HG02840 (cell line): ENCODE data around the gene VAPB.

Experiments used
- ATAC-seq: cut with Tn5 transposase; IDR thresholded peaks from one replicate; pipeline ENCODE4 v1.9.1; 2021; ENCODE audit warnings: mild to moderate bottlenecking, moderate library complexity, moderate number of reproducible peaks; ENCODE audit not compliant: unreplicated experiment, low FRiP score

The VAPB gene

DNA sequence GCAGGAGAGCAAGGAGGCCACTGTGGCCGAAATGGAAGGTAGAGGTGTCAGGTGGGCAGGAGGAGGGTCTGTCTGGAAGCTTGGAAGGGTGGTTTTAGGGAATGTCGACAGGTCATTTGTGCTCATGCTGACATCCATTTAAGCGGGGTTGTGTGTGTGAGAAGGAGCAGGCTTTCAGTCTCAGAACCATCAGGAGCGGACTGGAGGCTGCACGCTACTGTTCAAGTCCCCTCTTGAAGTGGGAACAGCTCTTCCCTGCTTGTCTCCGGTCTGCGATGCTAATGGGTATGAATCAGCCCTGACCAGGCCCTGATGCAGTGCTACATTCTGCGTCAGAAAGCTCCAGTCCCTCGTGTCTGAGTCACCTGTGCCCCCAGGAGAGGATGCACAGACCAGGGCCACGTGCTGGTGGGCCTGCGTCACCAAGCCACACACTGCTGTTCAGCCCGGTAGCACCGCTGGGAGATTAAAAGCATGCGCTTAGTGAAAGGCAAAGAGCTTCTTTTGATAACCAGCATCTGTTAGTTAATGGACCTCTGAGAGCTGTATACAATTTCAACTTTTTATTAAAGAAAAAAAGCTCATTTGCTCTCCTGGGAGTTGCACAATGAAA lies 68.2 kb downstream of the VAPB start:
- ATAC-seq: no peak

DNA sequence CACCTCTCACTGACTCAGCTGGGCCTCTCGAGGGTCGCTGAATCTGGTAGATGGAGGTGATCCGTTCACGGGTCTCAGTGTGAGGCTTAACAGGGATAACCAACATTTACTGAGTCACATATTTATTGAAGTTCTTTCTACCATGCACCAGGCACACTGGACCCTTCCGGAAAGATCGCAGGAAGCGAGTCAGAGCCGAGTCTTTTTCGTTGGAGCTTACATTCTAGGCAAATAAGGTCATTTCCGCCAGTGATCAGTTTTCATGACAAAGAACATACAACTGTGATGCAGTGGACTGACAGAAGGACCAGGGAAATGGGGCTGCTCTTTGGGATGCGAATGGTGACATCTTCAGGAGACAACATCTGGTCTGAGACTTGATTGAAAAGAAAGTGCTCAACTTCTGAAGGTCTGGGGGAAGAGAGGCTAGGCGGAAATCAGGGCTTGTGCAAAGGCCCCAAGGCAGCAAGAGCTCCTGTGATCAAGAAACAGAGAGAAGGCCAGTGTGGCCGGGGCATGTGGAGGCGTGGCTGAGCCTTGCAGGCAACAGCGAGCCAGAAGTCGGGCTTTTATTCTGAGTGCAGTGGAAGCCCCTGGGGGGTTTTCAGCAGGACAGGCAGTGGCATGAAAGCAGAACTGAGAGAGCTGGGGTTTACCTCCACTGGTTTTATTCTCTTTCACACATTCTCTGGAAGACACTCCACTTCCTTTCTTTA lies 69.5 kb downstream of the VAPB start:
- peak; percentile 89 for ATAC-seq

GRCh38 chr20:58459058-58459750 lies 70.2 kb downstream of the VAPB start:
- ATAC-seq: peak; percentile 15

- ATAC-seq: no peak
Measured at GRCh38 chr20:58461104-58461503, 72.1 kb downstream of the VAPB start.

DNA sequence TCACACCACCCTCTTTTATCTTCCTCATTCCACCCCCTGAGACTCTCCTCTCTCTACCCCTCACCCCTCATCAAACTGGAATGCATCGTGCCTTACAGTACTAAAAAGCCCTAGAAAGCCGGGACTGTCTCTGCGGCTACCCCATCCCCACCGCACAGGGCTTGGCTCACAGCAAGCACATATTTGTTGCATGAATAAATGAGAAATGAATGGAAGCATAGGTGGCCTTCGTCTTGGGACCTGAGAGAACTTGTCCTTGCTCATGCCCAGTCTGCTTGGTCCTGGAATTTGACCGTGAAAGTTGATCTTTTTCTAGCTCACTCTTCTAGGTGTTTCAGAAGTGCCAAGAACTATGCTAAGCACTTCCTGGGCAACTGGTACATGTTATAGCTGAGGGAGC lies 72.9 kb downstream of the VAPB start:
- ATAC-seq: no peak

- no peak for ATAC-seq
Measured at GRCh38 chr20:58463256-58463655, 74.2 kb downstream of the VAPB start.

DNA sequence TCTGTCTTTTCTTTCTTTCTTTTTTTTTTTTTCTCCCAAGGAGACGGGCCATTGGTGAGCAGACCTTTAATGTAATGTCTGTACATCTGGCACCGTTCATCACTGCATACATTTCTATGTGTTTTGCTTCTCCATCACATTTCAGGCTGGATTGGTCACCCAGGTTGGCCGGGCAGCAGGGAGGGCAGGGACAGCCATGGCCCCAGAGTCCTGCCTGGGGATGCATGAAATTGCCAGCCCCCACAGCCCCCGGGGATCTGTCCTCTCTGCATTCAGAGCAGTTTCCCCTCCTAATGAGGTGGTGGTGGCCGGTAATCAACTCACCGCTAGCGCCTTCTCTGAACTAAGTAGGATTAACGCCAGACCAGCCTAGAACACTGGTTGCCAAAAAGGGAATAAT lies 75.8 kb downstream of the VAPB start:
- no peak for ATAC-seq

GRCh38 chr20:58466095-58466708 lies 77.2 kb downstream of the VAPB start:
- ATAC-seq: no peak

- no peak for ATAC-seq
Measured at GRCh38 chr20:58466729-58467571, 77.9 kb downstream of the VAPB start.

DNA sequence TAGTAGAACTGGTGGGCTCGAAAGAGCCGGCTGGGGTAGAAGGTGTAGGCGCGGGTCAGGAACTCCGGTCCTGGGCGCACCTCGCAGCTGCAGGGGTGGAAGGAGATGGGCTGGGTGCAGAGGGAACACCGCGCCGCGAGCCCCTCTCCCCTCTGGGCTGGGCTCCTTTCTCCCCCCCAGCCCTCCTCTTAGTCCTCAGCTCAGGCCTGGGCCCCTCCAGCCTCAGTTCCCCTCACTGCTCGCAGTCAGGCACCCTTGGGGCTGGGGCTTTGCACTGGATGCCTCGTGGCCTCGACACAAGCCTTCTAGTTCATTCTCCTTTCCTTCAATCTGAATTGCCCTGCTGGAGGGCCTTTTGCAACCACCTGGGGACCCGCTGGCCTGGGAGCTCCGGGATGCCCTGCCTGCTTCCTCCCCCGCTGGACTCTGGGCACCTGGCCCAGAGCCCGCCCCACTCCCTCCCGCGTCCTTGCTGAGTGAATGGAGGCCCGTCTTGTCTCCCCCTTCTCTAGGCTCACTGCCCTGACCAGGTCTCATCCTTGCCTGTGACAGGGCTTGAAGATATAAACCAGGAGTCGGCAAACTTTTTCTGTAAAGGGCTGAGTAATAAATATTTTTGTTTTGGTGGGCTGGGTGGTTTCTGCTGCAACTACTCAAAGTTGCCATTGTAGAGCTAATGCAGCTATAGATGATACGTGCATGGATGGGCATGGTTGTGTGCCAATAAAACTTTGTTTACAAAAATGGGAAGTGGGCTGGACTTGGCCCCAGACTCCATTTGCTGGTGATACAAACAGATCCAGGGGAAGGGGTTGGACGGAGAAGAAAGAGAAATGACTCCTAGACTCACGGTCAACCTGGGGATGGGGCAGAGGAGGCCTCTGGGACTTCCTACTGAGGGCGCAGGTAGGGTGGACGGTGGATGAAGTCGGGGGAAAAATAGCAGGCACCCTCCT lies 78.8 kb downstream of the VAPB start:
- ATAC-seq: no peak

DNA sequence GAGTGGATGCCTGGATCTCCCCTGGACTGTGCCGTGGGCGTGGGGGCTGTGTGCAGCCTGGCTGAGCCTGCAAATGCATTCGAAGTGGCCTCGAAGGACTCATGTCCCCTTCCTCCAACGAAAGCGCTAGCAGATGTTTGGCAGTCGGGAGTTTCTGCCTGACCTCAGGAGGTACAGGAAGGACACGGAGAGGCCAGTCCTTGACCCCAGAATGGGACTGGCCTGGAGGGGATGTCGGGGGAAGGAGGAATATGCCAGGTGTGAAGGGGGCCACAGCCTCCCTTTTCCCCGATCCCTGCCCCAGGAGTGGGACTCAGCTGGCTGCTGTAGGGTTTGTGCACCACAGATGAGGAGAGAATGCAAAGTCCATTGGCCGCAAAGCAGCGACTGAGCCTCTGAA lies 80.6 kb downstream of the VAPB start:
- ATAC-seq: no peak

DNA sequence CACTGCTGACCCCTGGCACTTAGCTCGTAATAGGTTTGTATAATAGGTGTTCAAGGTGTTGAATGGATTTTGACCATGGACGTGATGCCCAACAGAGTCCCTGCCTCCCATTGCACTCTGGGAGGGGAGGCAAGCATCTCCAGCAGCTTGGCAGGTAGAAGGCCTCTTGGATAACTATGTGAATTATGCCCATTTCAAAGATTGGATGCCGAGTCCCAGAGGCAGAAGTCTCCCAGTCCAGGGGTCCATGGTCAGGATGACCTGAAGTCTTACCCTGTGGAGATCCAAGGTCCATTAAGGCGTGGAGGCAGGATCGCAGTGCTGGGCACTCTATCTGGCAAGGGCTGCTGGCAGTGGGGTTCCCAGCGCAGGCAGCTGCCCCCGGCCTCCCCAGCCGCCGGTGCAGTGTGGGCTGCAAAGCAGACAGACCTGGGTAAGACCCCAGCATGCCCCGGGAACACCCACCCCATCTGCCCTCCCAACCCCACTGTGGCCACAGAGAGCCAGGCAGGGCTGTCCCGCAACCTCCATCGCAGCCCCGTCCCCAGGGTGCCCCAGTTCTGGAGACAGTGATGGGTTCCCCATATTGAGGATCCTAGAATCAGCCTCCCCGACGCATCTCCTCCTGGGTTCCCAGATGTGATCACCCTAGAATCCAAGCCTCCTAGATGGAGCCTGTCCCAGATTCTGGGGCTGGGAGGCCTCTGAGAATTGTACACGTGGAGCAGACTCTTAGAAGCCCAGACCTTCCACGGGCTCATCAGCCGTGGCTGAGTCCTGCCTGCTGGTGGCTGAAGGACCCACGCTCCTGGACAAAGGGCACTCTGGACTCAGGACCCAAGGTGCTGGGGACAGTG lies 81.5 kb downstream of the VAPB start:
- no peak for ATAC-seq

DNA sequence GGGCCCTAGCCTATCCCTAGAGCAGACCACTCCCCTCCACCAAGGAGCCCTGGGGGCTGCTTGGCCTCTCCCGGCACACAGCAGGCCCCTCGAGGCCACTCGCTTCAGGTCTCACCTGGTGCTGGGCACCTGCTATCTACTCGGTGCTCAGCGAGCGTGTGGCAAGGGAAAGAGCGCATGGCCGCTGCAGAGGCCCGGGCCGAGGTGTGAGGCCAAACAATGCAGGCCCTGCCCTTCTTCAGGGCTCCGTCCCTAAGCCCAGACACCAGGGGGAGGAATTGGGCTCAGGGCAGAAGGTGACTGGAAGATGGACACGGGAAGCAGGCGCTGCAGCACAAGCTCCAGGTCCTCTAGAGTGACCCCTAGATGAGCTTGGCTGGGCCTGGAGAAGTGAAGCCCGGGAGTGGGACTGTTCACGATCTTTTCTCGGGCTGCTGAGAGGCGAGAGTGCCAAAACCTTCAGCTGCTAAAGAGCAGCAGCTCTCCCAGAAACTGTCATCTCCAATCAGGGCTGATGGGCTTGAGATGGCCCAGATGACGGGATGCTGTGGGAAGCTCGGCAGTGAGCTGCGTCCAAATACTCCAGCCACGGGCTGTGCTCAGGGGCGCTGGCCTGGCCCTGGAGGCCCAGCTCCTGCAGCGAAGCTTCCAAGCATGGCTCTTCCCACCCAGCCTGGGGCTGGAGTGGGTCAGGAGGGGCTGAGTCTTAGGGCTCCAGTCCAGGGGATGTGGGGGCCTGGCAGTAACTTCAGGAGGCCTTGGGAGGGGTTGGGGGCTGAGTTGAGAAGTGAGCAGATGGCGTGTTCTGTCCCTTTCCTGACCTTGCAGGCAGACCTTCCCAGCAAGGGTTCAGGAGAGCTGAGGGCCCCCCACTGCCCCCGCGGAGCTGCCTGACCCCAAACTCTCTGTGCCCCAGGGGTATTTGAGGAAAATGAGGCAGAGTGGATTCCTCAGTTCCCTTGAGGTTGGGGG lies 82.5 kb downstream of the VAPB start:
- no peak for ATAC-seq

- no peak for ATAC-seq
Measured at GRCh38 chr20:58472273-58473018, 83.4 kb downstream of the VAPB start.

GRCh38 chr20:58473453-58474425 lies 84.7 kb downstream of the VAPB start:
- no peak for ATAC-seq
